KMS-11 (cell line): ENCODE results near the gene ANGPTL8.

Experiments
- H2AFZ ChIP-seq: fragments of 200-600 bp; sonication (generic); 2 replicates; pipeline ENCODE4 v1.6.1; 2016; ENCODE audit warnings: antibody characterized with exemption, mixed run types, low read depth
- H3K27ac ChIP-seq: fragments of 200-600 bp; sonication (generic); 2 replicates; pipeline ENCODE4 v1.6.1; 2016; ENCODE audit warnings: mild to moderate bottlenecking, mixed run types
- H3K27me3 ChIP-seq: fragments of 200-600 bp; sonication (generic); 2 replicates; pipeline ENCODE4 v1.6.1; 2017; ENCODE audit warnings: mild to moderate bottlenecking, low read depth, mixed run types, moderate library complexity; ENCODE audit not compliant: insufficient read depth
- H3K36me3 ChIP-seq: fragments of 200-600 bp; sonication (generic); 2 replicates; pipeline ENCODE4 v1.6.1; 2017; ENCODE audit warnings: mild to moderate bottlenecking, mixed run types; ENCODE audit not compliant: insufficient read depth
- H3K4me1 ChIP-seq: fragments of 200-600 bp; sonication (generic); 2 replicates; pipeline ENCODE4 v1.6.1; 2016; ENCODE audit warnings: mild to moderate bottlenecking, low read depth, mixed run types; ENCODE audit not compliant: poor library complexity, severe bottlenecking
- H3K4me2 ChIP-seq: fragments of 200-600 bp; sonication (generic); 2 replicates; pipeline ENCODE4 v1.7.0; 2016; ENCODE audit warnings: mild to moderate bottlenecking, mixed run types
- H3K4me3 ChIP-seq: fragments of 200-600 bp; sonication (generic); IDR thresholded peaks from 2 replicates; pipeline ENCODE4 v1.6.1; 2017; ENCODE audit warnings: low read depth, low read length, mixed read lengths; ENCODE audit not compliant: insufficient read depth
- H3K79me2 ChIP-seq: fragments of 200-600 bp; sonication (generic); 2 replicates; pipeline ENCODE4 v1.6.1; 2016; ENCODE audit warnings: low read depth, mixed run types; ENCODE audit not compliant: insufficient read depth
- H3K9ac ChIP-seq: fragments of 200-600 bp; sonication (generic); 2 replicates; pipeline ENCODE4 v1.6.1; 2016; ENCODE audit warnings: mild to moderate bottlenecking, mixed run types
- H4K20me1 ChIP-seq: fragments of 200-600 bp; sonication (generic); 2 replicates; pipeline ENCODE4 v1.6.1; 2016; ENCODE audit warnings: mild to moderate bottlenecking, mixed run types; ENCODE audit not compliant: insufficient read depth
- TF ChIP-seq, protein P1 (sequence below): fragments of 200-600 bp; sonication (generic); conservative IDR thresholded peaks from 2 replicates; pipeline ENCODE4 v1.6.1; 2017; ENCODE audit warnings: low read depth, mild to moderate bottlenecking, antibody characterized with exemption, low read length, moderate library complexity, mixed read lengths

The ANGPTL8 gene

DNA sequence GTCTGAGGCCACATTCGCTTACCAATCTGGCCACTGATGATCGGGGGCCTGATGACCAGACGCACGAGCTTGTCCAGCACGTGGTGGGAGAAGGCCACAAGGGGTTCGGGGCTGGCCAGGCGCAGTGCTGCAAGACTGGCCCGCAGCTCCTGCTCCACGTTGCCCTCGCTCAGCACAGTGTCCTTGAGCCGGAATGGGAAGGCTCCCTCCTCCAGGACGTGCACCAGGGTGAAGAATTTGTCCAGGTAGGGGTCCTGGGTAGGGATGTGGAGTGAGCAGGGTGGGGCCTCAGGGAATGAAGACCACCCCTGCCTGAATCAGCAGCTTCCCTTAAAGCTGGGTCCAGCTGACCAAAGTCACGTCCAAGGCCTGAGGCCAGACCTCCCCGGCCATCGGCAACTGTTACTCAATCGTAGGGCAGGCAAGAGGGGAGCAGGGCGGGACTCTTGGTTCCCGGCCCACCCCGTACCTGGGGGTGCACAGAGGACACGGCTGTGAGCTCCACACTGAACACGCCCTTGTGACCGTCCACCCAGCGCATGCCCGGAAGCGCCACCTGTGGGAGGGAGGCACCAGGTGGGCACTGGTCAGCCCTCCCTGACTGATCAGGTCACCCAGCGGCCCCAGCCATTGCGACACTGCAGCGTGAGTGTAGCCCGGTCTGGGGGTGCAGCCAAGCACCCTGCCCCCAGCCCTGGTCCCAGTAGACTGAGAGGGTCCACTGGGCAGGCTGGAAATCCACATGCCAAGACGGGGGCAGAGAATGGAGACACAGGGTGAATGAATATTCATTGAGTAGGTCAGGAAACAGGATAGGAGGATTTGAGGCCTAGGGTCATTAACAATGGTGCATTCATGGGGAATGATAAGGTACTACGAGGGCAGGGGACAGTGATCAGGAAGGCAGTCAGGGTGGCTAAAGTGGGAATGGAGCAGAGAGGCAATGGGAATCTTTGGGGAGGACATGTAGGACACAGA is 2.8 kb upstream of the ANGPTL8 start:
- Histone ChIP-seq H3K27me3 (peaks cover 10% of the 10 kb centered on the region; the same call in 1 of the 2 replicates), H3K4me2 (no peak overlapping the region), H3K36me3 (no peaks in the 10 kb centered on the region), H2AFZ (no peak overlapping the region), H3K79me2 (no peaks in the 10 kb centered on the region), H3K4me3 (no peak overlapping the region), H4K20me1 (no peaks in the 10 kb centered on the region), H3K27ac (no peak overlapping the region), H3K9ac (no peak overlapping the region), H3K4me1 (no peaks in the 10 kb centered on the region)
- TF ChIP-seq, protein P1, sequence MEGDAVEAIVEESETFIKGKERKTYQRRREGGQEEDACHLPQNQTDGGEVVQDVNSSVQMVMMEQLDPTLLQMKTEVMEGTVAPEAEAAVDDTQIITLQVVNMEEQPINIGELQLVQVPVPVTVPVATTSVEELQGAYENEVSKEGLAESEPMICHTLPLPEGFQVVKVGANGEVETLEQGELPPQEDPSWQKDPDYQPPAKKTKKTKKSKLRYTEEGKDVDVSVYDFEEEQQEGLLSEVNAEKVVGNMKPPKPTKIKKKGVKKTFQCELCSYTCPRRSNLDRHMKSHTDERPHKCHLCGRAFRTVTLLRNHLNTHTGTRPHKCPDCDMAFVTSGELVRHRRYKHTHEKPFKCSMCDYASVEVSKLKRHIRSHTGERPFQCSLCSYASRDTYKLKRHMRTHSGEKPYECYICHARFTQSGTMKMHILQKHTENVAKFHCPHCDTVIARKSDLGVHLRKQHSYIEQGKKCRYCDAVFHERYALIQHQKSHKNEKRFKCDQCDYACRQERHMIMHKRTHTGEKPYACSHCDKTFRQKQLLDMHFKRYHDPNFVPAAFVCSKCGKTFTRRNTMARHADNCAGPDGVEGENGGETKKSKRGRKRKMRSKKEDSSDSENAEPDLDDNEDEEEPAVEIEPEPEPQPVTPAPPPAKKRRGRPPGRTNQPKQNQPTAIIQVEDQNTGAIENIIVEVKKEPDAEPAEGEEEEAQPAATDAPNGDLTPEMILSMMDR = no peak

DNA sequence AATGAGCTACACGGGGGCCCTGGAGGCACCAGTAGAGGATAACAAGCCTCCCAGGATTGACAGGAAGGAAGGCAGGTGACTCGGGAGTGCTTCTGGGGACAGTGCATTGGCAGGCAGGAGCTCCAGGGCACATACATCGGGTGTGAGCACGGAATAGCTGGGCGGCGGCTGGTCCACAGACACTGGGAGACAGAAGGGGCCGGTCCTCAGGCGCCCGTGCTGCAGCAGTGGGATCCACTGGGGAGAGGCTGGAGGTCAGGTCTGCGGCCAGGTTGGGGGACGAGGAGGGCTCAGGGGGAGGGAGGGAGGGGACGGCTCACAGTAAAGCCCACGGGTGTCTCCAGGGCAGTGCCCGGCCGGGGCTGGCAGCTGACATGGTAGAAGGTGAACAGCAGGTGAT is 2.1 kb upstream of the ANGPTL8 start:
- Histone ChIP-seq H3K27me3 (peaks cover 11% of the 10 kb centered on the region; the same call in 1 of the 2 replicates), H3K4me2 (no peak overlapping the region), H2AFZ (no peak overlapping the region), H3K36me3 (no peaks in the 10 kb centered on the region), H3K79me2 (no peaks in the 10 kb centered on the region), H4K20me1 (no peaks in the 10 kb centered on the region), H3K27ac (no peak overlapping the region), H3K4me1 (no peaks in the 10 kb centered on the region), H3K9ac (no peak overlapping the region), H3K4me3 (no peak overlapping the region)
- TF ChIP-seq, protein P1 = no peak

DNA sequence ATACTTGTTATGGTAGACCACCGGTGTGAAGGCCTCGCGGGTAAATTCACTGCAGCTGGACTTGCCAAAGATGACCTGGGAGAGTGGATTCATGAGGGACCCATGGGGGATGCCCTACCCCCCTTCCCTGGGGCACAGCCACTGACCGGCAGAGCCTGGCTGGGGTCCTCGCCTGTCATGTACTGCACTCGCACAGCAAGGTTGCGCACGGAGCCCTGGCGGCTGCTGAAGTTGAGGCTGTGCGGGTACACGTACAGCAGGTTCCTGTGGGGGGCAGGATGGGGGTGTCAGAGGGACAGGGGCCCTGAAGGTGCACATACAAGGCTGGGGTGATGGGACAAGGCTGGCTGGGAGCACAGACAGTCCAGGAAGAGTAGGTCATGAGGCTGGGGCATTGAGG is 1.4 kb upstream of the ANGPTL8 start:
- Histone ChIP-seq H4K20me1 (no peaks in the 10 kb centered on the region), H3K36me3 (no peaks in the 10 kb centered on the region), H3K4me2 (no peak overlapping the region), H3K9ac (no peak overlapping the region), H3K27me3 (peaks cover 14% of the 10 kb centered on the region; the same call in 1 of the 2 replicates), H3K4me1 (no peaks in the 10 kb centered on the region), H3K79me2 (no peaks in the 10 kb centered on the region), H3K27ac (no peak overlapping the region), H2AFZ (no peak overlapping the region), H3K4me3 (no peak overlapping the region)
- TF ChIP-seq, protein P1 = no peak

GRCh38 chr19:11238781-11239376 is 540 bp upstream of the ANGPTL8 start:
- TF ChIP-seq, protein P1 = no peak
- Histone ChIP-seq H2AFZ (no peak overlapping the region), H3K4me2 (no peak overlapping the region), H3K27ac (no peak overlapping the region), H3K4me1 (peaks cover 5% of the 10 kb centered on the region), H4K20me1 (no peaks in the 10 kb centered on the region), H3K9ac (no peak overlapping the region), H3K79me2 (no peaks in the 10 kb centered on the region), H3K36me3 (no peaks in the 10 kb centered on the region), H3K4me3 (no peak overlapping the region), H3K27me3 (peaks cover 19% of the 10 kb centered on the region)
